ENCODE measurements around the gene ATXN7L2.
A peak's percentile ranks its signal among the peaks of the same experiment; 100 is the strongest.
"Not testable (repeated sequence)": the region's sequence is repeated elsewhere in the genome, so short reads cannot be mapped to it uniquely, and the experiment has no call there.

ATXN7L2 gene, protein sequence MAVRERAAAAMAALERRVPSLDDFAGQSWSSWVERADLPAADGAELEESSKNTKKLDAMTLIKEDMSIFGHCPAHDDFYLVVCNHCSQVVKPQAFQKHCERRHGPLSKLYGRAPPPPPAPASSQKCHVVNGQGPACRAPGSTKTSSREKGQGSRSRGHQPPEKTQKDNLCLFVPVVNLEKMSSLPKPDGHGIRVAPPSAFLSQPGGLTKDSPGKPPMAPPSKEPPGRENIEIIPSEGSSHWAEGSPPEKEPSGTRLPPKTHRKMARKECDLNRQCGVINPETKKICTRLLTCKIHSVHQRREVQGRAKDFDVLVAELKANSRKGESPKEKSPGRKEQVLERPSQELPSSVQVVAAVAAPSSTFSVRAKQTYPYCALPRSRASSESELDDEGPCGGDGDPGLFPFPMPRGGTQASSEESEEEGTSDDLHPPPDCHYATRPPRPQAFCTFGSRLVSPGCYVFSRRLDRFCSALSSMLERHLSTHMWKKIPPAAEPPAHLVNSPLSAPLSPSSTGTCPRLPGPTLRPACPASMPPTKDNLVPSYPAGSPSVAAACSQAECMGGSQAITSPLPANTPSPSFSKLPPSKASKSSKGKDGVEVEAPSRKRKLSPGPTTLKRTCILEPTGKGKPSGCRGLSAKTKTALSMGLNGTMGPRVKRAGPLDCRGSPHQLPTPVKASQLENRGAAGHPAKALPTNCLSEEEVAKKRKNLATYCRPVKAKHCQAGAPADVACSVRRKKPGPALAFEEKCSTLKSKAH

DNA sequence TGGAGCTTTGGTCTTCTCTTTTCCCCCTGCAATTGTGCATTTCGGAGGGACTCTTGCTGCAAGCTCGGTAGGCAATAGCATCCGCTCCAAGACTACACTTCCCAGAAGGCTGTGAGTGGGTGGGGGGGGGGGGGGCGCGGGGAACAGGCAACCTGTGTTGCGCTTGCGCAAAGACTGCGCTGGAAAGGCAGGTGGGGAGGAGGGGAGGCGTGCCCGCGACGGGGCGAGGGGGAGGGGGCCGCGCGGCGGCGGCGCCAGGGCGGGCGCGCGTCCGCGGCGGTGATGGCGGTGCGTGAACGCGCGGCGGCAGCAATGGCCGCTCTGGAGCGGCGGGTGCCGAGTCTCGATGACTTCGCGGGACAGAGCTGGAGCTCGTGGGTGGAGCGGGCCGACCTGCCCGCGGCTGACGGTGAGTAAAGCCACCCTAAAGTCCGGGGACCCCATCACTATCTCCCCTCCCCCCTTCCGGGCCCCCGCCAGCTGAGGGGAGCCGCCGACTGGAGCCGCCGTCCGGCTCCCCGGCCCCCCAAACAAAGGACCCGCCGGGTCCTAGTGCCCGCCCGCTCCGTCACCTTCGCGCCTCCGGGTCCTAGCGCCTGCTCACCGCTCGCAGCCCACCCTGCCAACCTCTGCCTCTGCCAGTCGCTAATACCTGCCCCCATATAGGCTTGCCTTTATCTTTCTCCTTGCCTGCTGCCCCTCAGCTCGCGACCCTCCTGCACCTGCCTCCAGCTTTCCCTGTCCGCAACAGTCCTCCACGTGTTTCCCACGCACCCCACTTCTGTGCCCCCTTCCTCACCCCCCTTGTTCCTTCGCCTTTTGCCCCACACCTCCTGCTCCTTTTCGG is at the start of gene ATXN7L2:
Gene ATXN7L2, plus strand, starts transcription at position 234 of the 847 bp plus-strand sequence. Its CDS starts 49 bp downstream, at position 283.
- DNase-seq (ENCODE audit: low spot score) = peak; percentile 98

DNA sequence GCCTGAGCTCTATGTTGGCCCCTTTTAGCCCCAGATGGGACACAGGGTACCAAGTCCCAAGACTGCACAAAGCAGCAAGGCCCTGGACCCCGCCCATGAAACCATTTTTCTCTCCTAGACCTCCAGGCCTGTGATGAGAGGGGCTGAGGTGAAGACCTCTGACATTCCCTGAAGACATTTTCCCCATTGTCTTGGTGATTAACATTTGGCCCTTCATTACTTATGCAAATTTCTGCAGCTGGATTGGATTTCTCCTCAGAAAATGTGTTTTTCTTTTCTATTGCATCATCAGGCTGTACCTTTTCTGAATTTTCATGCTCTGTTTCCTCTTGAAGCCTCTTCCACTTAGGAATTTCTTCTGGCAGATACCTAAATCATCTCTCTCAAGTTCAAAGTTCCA is 49.2 kb upstream of the ATXN7L2 start:
- no peak for DNase-seq (ENCODE audit: low spot score)

DNA sequence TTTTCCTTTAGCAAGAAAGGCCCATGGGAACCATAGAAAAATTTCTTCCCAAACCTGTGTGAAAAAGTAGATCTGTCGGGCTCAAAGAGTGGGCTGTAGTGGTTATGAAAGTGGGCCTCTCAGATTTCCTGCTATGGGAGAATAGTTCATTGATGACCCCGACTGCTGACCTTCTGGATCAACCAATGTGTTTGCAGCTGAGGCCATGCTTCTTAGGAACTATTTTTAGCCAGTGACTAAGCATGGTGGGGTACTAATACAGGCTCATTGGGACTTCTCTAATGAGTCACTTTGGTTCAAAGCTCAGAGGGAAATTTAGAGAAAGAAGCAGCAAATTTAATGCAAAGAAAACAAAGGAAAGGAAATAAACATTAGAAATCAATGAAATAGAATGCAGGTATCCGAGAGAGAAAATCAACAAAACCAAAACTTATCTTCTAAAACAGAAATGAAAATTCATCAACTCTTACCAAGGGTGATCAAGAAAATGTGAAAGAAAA is 44.9 kb upstream of the ATXN7L2 start:
- no peak for DNase-seq (ENCODE audit: low spot score)

- DNase-seq (ENCODE audit: low spot score) = no peak
Observed at GRCh38 chr1:109441069-109441468, 42.6 kb upstream of the ATXN7L2 start.

GRCh38 chr1:109443476-109443875 is 40.2 kb upstream of the ATXN7L2 start:
- no peak for DNase-seq (ENCODE audit: low spot score)

DNA sequence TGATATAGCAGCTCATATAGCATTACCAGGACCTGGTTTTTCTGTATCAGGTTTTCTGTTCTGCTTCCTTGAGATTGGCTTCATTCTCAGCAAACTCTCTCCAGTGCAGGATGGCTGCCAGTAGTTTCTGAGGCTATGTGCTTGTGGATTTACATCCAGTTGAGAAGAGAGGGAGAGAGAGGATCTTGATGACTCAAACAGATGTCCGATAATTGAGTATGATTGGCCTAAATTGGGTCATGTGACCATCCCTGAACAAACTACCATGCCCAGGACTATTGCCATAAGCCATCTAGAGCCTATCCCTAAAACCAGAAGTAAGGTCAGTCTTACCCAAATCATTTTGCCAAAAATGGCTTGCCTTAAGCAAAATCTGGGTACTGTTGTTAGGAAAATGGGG is 39.4 kb upstream of the ATXN7L2 start:
- no peak for DNase-seq (ENCODE audit: low spot score)

DNA sequence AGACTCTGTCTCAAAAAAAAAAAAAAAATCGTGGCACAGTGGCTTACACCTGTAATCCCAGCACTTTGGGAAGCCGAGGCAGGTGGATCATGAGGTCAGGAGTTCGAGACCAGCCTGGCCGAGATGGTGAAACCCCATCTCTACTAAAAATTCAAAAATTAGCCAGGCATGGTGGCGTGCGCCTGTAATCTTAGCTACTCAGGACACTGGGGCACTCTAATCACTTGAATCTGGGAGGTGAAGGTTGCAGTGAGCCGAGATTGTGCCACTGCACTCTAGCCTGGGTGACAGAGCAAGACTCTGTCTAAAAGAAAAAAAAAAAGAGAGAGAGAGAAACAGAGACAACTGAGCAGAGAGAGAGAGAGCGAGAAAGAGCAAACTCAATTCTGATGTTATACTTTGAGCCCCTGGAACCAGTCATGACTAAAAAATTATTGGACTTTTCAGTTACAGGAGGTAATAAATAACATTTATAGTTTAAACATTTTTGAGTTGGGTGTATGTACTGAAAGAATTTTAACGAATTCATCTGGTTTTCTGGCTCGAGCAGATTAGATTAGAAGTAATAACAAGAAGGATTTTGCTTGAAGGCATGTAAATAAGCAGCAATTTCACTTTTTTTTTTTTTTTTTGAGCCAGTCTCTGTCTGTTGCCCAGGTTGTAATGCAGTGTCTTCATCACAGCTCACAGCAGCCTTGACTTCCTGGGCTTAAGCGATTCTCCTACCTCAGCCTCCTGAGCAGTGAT is 37.6 kb upstream of the ATXN7L2 start:
- not testable (repeated sequence) for DNase-seq (ENCODE audit: low spot score)

DNA sequence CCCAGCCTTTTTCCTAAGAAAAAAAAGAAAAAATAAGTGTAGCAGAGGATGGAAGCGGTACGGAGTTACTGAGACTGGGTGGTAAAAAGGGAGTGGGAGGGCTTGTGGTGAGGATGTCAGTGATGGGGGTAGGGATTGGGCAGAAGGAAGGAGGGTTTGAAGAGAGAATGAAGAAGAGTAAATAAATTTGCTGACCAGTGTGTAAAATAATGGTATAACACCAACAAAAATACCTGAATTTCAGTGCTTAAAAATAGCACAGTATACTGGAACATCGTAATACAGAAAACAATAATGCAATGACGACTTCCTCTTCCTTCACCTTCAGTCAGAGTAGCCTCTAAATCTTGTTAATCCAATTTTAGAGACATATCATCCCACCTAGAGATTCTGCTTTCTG is 36.2 kb upstream of the ATXN7L2 start:
- no peak for DNase-seq (ENCODE audit: low spot score)

GRCh38 chr1:109454497-109455133 is 29.1 kb upstream of the ATXN7L2 start:
- DNase-seq (ENCODE audit: low spot score) = no peak

GRCh38 chr1:109457819-109458218 is 25.9 kb upstream of the ATXN7L2 start:
- no peak for DNase-seq (ENCODE audit: low spot score)

DNA sequence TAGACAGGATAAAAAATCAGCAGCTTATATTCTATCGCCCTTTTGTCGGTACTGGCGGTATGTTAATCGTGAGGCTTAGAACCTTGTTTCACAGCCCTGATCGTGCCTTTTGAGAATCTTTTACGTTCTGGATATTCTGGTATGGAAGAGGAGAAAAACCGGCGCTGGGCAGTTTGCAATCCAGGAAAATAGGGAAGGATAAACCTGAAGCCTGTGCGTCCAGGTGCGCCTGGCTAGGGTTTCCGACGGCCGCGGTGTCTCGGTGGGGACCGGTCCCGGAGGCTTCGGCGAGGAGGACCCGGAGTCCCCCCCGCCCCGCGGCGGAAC is 17.6 kb upstream of the ATXN7L2 start:
- no peak for DNase-seq (ENCODE audit: low spot score)

- DNase-seq (ENCODE audit: low spot score) = peak; percentile 80
Observed at GRCh38 chr1:109466452-109467300, 17.0 kb upstream of the ATXN7L2 start, which contains the start of gene SYPL2. Gene SYPL2, plus strand, starts transcription at chr1:109466546. Its CDS starts 298 bp downstream, at chr1:109466844.

GRCh38 chr1:109467301-109467777 is 16.4 kb upstream of the ATXN7L2 start:
- no peak for DNase-seq (ENCODE audit: low spot score)

DNA sequence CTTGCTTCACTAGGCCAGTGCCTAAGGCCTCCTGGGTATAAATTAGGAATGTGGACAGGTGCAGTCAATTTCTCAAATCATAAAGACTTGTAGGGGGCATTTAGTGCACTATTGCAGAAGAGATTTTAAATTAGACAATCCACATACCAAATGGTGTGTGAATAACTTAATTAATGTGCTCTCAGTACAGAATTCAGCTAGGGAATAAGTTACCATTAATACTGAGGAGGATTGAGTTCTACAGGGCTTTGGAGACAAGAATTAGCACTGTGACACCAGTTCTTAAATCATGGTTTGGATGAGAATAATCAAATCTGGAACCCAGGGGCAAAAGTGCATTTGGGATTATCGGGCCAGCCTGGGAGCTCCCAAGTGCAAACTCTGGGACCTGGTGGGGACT is 15.6 kb upstream of the ATXN7L2 start:
- no peak for DNase-seq (ENCODE audit: low spot score)

GRCh38 chr1:109468903-109469302 is 14.8 kb upstream of the ATXN7L2 start:
- DNase-seq (ENCODE audit: low spot score) = no peak

DNA sequence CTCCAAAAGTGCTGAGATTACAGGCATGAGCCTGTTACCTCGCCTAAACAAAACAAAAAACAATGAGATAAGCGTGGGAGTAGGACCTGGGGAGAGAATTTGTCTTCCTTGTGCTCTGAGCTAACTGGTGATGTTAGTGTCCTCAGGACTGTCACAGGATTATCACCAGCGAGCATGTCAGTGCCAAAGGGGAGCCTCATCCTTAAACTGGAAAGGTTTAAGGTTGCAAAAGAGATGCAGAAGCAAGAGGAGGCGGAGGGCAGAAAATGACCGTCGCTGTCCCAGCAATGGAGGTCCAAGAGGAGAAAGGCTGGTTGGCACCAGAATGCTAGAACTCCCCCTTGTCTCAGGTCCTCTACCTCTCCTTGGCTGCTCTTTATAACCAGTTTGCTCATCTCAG is 13.5 kb upstream of the ATXN7L2 start:
- no peak for DNase-seq (ENCODE audit: low spot score)

GRCh38 chr1:109472779-109473178 is 10.9 kb upstream of the ATXN7L2 start:
- DNase-seq (ENCODE audit: low spot score) = no peak

DNA sequence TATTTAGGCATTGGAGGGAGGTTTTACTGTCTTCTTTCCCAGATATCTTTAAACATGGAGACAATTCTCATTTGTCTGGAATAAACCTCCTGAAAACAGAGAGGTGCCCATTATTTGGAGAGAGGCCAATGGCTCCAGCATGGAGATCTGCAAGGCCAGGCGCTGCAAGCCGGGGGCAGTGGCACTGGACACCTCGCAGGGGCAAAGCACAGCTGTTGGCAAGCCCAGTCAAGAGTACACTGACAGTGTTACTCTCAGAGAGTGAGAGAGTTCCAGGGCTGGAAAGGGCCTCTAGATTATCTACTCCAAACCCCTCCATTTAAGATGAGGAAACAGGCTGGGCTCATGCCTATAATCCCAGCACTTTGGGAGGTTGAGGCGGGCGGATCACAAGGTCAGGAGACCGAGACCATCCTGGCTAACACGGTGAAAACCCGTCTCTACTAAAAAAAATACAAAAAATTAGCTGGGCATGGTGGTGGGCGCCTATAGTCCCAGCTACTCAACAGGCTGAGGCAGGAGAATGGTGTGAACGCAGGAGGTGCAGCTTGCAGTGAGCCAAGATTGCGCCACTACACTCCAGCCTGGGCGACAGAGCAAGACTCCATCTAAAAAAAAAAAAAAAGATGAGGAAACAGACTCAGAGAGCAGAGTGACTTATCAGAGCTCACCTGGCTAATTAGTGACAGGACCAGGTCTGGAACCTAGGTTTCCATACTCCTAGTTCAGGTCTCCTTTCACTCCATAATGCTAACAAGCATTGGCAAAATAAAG is 10.2 kb upstream of the ATXN7L2 start:
- DNase-seq (ENCODE audit: low spot score) = not testable (repeated sequence)

DNA sequence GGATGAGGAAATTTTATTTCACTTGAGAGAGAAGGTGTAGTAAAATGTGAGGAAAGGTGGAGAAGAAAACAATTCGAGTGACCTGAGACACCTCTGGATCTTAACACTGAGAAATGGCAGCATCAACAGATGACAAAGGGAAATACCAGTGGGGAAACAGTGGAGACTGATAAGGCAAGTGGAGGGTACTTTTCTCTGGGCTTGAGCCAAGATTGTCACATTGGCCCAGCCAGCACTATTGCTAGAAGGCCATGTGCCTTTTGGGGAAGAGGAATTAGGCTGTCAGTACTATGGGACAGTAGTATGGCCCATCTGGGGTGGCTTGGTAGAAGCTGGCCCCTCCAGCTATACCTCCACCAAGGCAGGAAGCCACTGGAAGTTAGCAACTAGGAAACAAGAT is 9.0 kb upstream of the ATXN7L2 start:
- no peak for DNase-seq (ENCODE audit: low spot score)

All from ecto neural progenitor cell (in vitro differentiated cells).